PC-9 (cell line): Measurements from ENCODE around the gene MRPL19. TPM values are rescaled to one million over a fixed set of nuclear protein-coding genes. Genes with fewer than 3 reads are reported as not detected.

ENCODE experiments used
- BruUV-seq: library from RNA; stranded (reverse); fragments of 400-500 nt; replicated peaks from 2 replicates; lab custom pipeline; 2021; lab: Mats Ljungman, UMichigan
- CTCF ChIA-PET: fragments of 300-600 bp; sonication (Branson Sonifier 250); formaldehyde crosslinking; loops from one replicate; lab custom pipeline; 2022; ENCODE audit warnings: antibody characterized with exemption; lab: Charles Lee
- POLR2A ChIA-PET: fragments of 300-600 bp; sonication (Branson Sonifier 250); formaldehyde crosslinking; loops from one replicate; lab custom pipeline; 2022; ENCODE audit warnings: antibody characterized with exemption; ENCODE audit not compliant: unreplicated experiment; lab: Charles Lee
- DNase-seq, 2 experiments: peaks; one replicate each; pipeline versions ENCODE4 v3.0.0 to v3.0.0-alpha.2; 2015 to 2022; ENCODE audit warnings: mixed read lengths in 1 of 2
- H2AFZ ChIP-seq: fragments of 200-600 bp; sonication (generic); 2 replicates; pipeline ENCODE4 v1.8.1; 2017; ENCODE audit warnings: antibody characterized with exemption
- H3F3A ChIP-seq: fragments of 200-600 bp; sonication (generic); 2 replicates; pipeline ENCODE4 v1.8.1; 2017; ENCODE audit warnings: antibody characterized with exemption, mild to moderate bottlenecking, low read depth; ENCODE audit not compliant: insufficient read depth
- H3K27ac ChIP-seq: fragments of 200-600 bp; sonication (generic); 2 replicates; pipeline ENCODE4 v1.6.1; 2016; ENCODE audit warnings: mixed run types
- H3K27me3 ChIP-seq: fragments of 200-600 bp; sonication (generic); 2 replicates; pipeline ENCODE4 v1.6.1; 2016; ENCODE audit warnings: low read depth, mixed run types; ENCODE audit not compliant: insufficient read depth
- H3K36me3 ChIP-seq: fragments of 200-600 bp; sonication (generic); 2 replicates; pipeline ENCODE4 v1.6.1; 2016; ENCODE audit warnings: low read depth, mixed run types
- H3K4me1 ChIP-seq: fragments of 200-600 bp; sonication (generic); replicated peaks from 2 replicates; pipeline ENCODE4 v1.6.1; 2016; ENCODE audit warnings: mixed run types; ENCODE audit not compliant: insufficient read depth
- H3K4me2 ChIP-seq: fragments of 200-600 bp; sonication (generic); 2 replicates; pipeline ENCODE4 v1.6.1; 2017; ENCODE audit warnings: mixed run types
- H3K4me3 ChIP-seq: fragments of 200-600 bp; sonication (generic); 2 replicates; pipeline ENCODE4 v1.6.1; 2016; ENCODE audit warnings: mixed run types
- H3K79me2 ChIP-seq: fragments of 200-600 bp; sonication (generic); 2 replicates; pipeline ENCODE4 v1.6.1; 2017; ENCODE audit warnings: low read depth, mixed run types
- H3K9me2 ChIP-seq: fragments of 200-600 bp; sonication (generic); 2 replicates; pipeline ENCODE4 v1.8.1; 2017; ENCODE audit warnings: mild to moderate bottlenecking; ENCODE audit not compliant: insufficient read depth
- H3K9me3 ChIP-seq: fragments of 200-600 bp; sonication (generic); 2 replicates; pipeline ENCODE4 v1.8.1; 2016; ENCODE audit warnings: low read depth; ENCODE audit not compliant: insufficient read depth
- H4K20me1 ChIP-seq: fragments of 200-600 bp; sonication (generic); 2 replicates; pipeline ENCODE4 v1.8.1; 2017; ENCODE audit not compliant: insufficient read depth
- EZH2 ChIP-seq: fragments of 200-600 bp; sonication (generic); IDR thresholded peaks from 2 replicates; pipeline ENCODE4 v1.8.0; 2017; ENCODE audit warnings: antibody characterized with exemption, low read depth
- intact Hi-C: fragments of 100-400 bp; cut with micrococcal nuclease; formaldehyde crosslinking; loops from one replicate; pipeline ENCODE4 v1.10.0; 2022; ENCODE audit not compliant: unreplicated experiment
- total RNA-seq: library from RNA; stranded (reverse); gene quantifications from 2 replicates; pipeline ENCODE4 v1.2.3, GENCODE V29; 2021
- TF ChIP-seq, protein P1 (sequence below): fragments of 200-600 bp; sonication (generic); conservative IDR thresholded peaks from 2 replicates; pipeline ENCODE4 v1.6.1; 2017; ENCODE audit warnings: mixed run types, antibody characterized with exemption, mild to moderate bottlenecking, moderate library complexity

MRPL19 gene
- total RNA-seq, 1 experiment from 2014 or later: 46.5 TPM

DNA sequence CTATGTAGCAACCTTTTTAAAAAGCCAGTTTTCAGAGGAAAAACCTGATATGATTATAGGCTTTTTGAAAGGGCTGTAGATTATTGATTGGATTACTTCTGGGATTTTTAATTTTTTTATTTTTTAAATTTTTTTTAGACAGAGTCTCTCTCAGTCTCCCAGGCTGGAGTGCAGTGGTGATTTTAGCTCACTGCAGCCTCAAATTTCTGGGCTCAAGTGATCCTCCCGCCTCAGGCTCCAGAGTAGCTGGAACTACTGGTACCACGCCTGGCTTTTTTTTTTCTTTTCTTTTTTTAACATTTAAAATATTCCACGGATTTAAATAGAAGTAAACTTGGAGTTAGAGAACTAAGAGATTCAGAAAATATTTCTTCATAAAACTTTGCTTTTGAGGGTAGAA is 1.2 kb downstream of the MRPL19 start:
- intact Hi-C loops: no loop called here
- no peaks in the 10 kb centered on the region for H3K9me2 ChIP-seq
- H3F3A ChIP-seq: no peaks in the 10 kb centered on the region
- no peaks in the 10 kb centered on the region for H3K27me3 ChIP-seq
- POLR2A ChIA-PET: no interaction called here
- H2AFZ ChIP-seq: peak overlapping the region; percentile 99
- H3K36me3 ChIP-seq: peaks cover 18% of the 10 kb centered on the region; the same call in 1 of the 2 replicates
- no peaks in the 10 kb centered on the region for H4K20me1 ChIP-seq
- H3K79me2 ChIP-seq: peaks cover 29% of the 10 kb centered on the region
- H3K27ac ChIP-seq: 0 out of 2 replicates have a peak overlapping the region, but pooled peaks have one; percentile 48
- no peak for DNase-seq
- no TSS peak for BruUV-seq
- H3K4me2 ChIP-seq: peak overlapping the region; percentile 96
- peaks cover 15% of the 10 kb centered on the region for H3K4me1 ChIP-seq
- no peaks in the 10 kb centered on the region for H3K9me3 ChIP-seq
- CTCF ChIA-PET: no interaction called here
- H3K4me3 ChIP-seq: peak overlapping the region; percentile 81
- TF ChIP-seq EZH2: no peak
- TF ChIP-seq, protein P1, sequence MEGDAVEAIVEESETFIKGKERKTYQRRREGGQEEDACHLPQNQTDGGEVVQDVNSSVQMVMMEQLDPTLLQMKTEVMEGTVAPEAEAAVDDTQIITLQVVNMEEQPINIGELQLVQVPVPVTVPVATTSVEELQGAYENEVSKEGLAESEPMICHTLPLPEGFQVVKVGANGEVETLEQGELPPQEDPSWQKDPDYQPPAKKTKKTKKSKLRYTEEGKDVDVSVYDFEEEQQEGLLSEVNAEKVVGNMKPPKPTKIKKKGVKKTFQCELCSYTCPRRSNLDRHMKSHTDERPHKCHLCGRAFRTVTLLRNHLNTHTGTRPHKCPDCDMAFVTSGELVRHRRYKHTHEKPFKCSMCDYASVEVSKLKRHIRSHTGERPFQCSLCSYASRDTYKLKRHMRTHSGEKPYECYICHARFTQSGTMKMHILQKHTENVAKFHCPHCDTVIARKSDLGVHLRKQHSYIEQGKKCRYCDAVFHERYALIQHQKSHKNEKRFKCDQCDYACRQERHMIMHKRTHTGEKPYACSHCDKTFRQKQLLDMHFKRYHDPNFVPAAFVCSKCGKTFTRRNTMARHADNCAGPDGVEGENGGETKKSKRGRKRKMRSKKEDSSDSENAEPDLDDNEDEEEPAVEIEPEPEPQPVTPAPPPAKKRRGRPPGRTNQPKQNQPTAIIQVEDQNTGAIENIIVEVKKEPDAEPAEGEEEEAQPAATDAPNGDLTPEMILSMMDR: no peak

DNA sequence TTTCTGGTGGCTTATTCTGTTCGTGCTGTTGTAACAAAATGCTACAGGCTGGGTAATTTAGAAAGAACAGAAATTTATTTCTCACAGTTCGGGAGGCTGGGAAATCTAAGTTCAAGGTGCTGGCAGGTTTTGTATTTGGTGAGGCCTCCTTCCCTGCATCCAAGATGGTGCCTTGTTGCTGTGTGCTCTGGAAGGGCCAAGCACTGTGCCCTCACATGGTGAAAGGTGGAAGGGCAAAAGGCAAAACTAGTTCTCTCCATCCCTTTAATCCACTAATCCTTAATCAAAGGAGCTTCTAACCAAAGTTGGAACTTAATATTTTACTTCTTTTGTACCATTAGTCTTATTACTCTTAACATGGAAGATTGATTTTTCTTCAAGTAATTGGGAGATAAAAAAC is 7.4 kb downstream of the MRPL19 start:
- no peaks in the 10 kb centered on the region for H4K20me1 ChIP-seq
- H3K9me2 ChIP-seq: no peaks in the 10 kb centered on the region
- POLR2A ChIA-PET: no interaction called here
- DNase-seq: no peak
- H3K27ac ChIP-seq: no peak overlapping the region
- no TSS peak for BruUV-seq
- no peaks in the 10 kb centered on the region for H3F3A ChIP-seq
- H3K4me3 ChIP-seq: no peak overlapping the region
- CTCF ChIA-PET: no interaction called here
- H3K36me3 ChIP-seq: peaks cover 65% of the 10 kb centered on the region
- intact Hi-C loops: no loop called here
- no peak overlapping the region for H2AFZ ChIP-seq
- H3K4me1 ChIP-seq: no peaks in the 10 kb centered on the region
- H3K79me2 ChIP-seq: peaks cover 7% of the 10 kb centered on the region; the same call in 1 of the 2 replicates
- no peak overlapping the region for H3K4me2 ChIP-seq
- H3K27me3 ChIP-seq: no peaks in the 10 kb centered on the region
- TF ChIP-seq, protein P1: no peak
- no peak for TF ChIP-seq EZH2
- H3K9me3 ChIP-seq: no peaks in the 10 kb centered on the region

DNA sequence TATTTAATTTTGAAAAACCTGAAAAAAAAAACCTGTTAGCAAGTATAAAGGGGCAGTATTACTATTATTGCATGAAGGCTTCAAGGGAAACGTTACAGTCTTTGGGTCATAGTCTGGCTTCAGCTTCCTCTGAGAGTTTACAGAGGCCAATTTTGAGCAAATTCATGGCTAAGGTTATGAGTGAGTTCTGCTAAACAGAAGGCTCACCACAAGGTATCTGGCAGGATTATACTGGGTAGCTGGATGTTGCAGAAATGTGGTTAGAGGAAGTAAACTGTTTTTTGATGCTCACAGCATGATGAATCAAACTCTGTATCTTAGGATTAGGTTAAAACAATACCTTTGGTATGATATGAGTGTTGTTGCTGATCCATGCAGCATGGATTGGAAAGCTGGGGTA is 9.3 kb downstream of the MRPL19 start:
- no peaks in the 10 kb centered on the region for H3K9me2 ChIP-seq
- ChIA-PET CTCF (interaction anchor here (0.7 kb wide), 1 partner anchor 684 kb away, joined by 5 read pairs; no protein-coding TSS in a partner anchor), POLR2A (interaction anchor here (0.7 kb wide), 2 partner anchors 61 to 584 kb away, joined by 5 to 10 read pairs; no protein-coding TSS in a partner anchor)
- no peak for DNase-seq
- H3F3A ChIP-seq: no peaks in the 10 kb centered on the region
- H2AFZ ChIP-seq: no peak overlapping the region
- BruUV-seq: no TSS peak
- H3K4me3 ChIP-seq: no peak overlapping the region
- no peak overlapping the region for H3K27ac ChIP-seq
- no peaks in the 10 kb centered on the region for H3K79me2 ChIP-seq
- no peak overlapping the region for H3K4me2 ChIP-seq
- H4K20me1 ChIP-seq: no peaks in the 10 kb centered on the region
- H3K4me1 ChIP-seq: no peaks in the 10 kb centered on the region
- H3K9me3 ChIP-seq: no peaks in the 10 kb centered on the region
- H3K36me3 ChIP-seq: peaks cover 67% of the 10 kb centered on the region
- H3K27me3 ChIP-seq: no peaks in the 10 kb centered on the region
- TF ChIP-seq EZH2: no peak
- TF ChIP-seq, protein P1: no peak
- intact Hi-C loops: no loop called here
